Small intestine (tissue), 7 donors: ENCODE data around the gene GPAM. TPM values are rescaled to one million over a fixed set of nuclear protein-coding genes. Genes with fewer than 3 reads are reported as not detected.

ENCODE experiments used
- DNase-seq, 2 donors: peaks; one replicate each; pipeline versions ENCODE4 v3.0.0 to v3.0.0-alpha.2; 2013
- FAIRE-seq: peaks from 2 replicates; lab custom pipeline; 2012; peaks lifted over from hg19 to GRCh38; lab: Jason Lieb, UNC
- H3K27ac ChIP-seq, 3 donors: one replicate each; pipeline ENCODE4 v1.5.1; 2013; ENCODE audit warnings: low read length in 2 of 3, mild to moderate bottlenecking in 2 of 3, control low read depth in 1 of 3, inconsistent platforms in 1 of 3, low read depth in 1 of 3, moderate library complexity in 1 of 3
- H3K27me3 ChIP-seq, 3 donors: one replicate each; pipeline ENCODE4 v1.6.1; 2013; ENCODE audit warnings: low read length in 3 of 3, inconsistent platforms in 1 of 3; ENCODE audit not compliant: control insufficient read depth in 3 of 3, insufficient read depth in 3 of 3
- H3K36me3 ChIP-seq, 3 donors: one replicate each; pipeline ENCODE4 v1.6.1; 2013; ENCODE audit warnings: low read length in 3 of 3, inconsistent platforms in 1 of 3, low read depth in 1 of 3, mild to moderate bottlenecking in 1 of 3, moderate library complexity in 1 of 3; ENCODE audit not compliant: control insufficient read depth in 3 of 3, insufficient read depth in 2 of 3
- H3K4me1 ChIP-seq, 3 donors: one replicate each; pipeline ENCODE4 v1.6.1; 2013; ENCODE audit warnings: low read length in 2 of 3, inconsistent platforms in 1 of 3, low read depth in 1 of 3, mild to moderate bottlenecking in 1 of 3, moderate library complexity in 1 of 3; ENCODE audit not compliant: control insufficient read depth in 3 of 3, insufficient read depth in 2 of 3
- H3K4me3 ChIP-seq, 3 donors: one replicate each; pipeline ENCODE4 v1.5.1; 2013; ENCODE audit warnings: low read length in 3 of 3, control low read depth in 1 of 3, inconsistent platforms in 1 of 3, low read depth in 1 of 3, mild to moderate bottlenecking in 1 of 3, moderate library complexity in 1 of 3
- H3K9me3 ChIP-seq, 2 donors: one replicate each; pipeline ENCODE4 v1.6.1; 2013; ENCODE audit warnings: low read depth in 1 of 2, low read length in 1 of 2; ENCODE audit not compliant: control insufficient read depth in 2 of 2, insufficient read depth in 1 of 2
- WGBS, 3 donors: extraction: QIAGEN DNeasy Blood & Tissue Kit; methylation state at CpG; one replicate each; pipeline ENCODE4 v1.1.7; 2013; 5-methylcytosine and 5-hydroxymethylcytosine counted together
- polyA plus RNA-seq, 4 donors: library from polyadenylated mRNA; stranded (reverse) in 3 of 4; unstranded in 1 of 4; fragments of 200-250 nt in 3 of 4; fragments of 120-200 nt in 1 of 4; gene quantifications; one replicate each; pipeline versions ENCODE4 v1.2.1 to v1.2.3, GENCODE V29; 2013
- donor health status: healthy with polysubstance abuse.
- donor health status: control.
- donor health status: control.
- donor health status: Bipolar disorder and iron deficiency.
- donor health status: healthy.

The GPAM gene
- polyA plus RNA-seq, 4 donors = 1.1 to 24.6 (median 11.7) TPM

GRCh38 chr10:112132435-112132834, 51.1 kb downstream of the GPAM start:
- FAIRE-seq = no peak
- Histone ChIP-seq H3K27me3 (no peaks in the 10 kb centered on the region), H3K4me1 (no peaks in the 10 kb centered on the region), H3K4me3 (no peak overlapping the region), H3K36me3 (no peaks in the 10 kb centered on the region), H3K9me3 (no peaks in the 10 kb centered on the region), H3K27ac (no peak overlapping the region)
- no peak for DNase-seq
- WGBS, 3 donors = 73 to 83% (median 77%) methylated on average over 4 of the region's 4 CpGs

DNA sequence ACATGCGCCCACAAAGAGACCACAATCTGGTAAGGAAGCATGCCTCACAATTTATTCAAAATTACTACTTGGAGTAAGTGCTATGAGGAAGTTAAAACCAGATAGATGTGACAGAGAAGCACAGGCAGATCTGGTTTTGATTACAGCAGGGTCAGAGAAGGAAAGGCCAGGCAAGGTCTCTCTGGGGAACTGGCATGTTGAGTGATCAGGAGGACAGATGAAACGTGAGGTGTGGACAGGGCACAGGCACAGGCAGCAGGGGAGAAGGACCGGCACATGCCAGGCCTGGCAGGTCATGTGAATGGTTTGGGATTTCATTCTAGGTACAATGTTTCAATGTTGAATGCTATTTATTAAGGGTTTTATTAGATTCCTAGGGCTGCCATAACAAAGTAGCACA, 51.6 kb downstream of the GPAM start:
- 75 to 86% (median 84%) methylated on average over 3 of the region's 3 CpGs for WGBS, 3 donors
- no peak overlapping the region for H3K4me3 ChIP-seq
- no peaks in the 10 kb centered on the region for H3K4me1 ChIP-seq
- FAIRE-seq (no peak), DNase-seq (no peak)
- no peaks in the 10 kb centered on the region for H3K27me3 ChIP-seq
- H3K9me3 ChIP-seq = no peaks in the 10 kb centered on the region
- H3K27ac ChIP-seq = no peak overlapping the region
- no peaks in the 10 kb centered on the region for H3K36me3 ChIP-seq

DNA sequence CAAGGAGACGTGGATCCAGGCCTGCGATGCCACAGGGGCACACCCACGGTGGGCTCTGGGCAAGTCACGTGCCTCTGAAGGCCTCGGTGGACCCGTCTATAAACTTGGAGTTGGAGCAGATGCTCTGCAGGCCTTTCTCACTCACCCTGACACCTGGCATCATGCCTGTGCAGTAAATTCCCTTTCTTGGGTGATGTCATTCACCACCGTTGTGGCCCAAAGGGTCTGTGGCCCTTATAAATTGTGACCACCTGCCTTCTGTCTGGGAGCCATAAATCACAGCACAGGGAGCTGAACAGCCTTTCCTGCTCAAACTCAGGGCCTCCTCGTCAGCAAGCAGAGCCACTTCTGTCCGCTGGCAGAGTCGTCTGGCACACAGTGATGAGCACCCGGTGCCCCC, 52.2 kb downstream of the GPAM start:
- DNase-seq = no peak
- H3K4me1 ChIP-seq = no peaks in the 10 kb centered on the region
- no peaks in the 10 kb centered on the region for H3K27me3 ChIP-seq
- no peaks in the 10 kb centered on the region for H3K9me3 ChIP-seq
- no peaks in the 10 kb centered on the region for H3K36me3 ChIP-seq
- WGBS, 3 donors = 62 to 71% (median 65%) methylated on average over 11 of the region's 11 CpGs
- no peak for FAIRE-seq
- H3K4me3 ChIP-seq = no peak overlapping the region
- H3K27ac ChIP-seq = no peak overlapping the region

- no peak for FAIRE-seq
- Histone ChIP-seq H3K36me3 (no peaks in the 10 kb centered on the region), H3K4me3 (no peak overlapping the region), H3K4me1 (no peaks in the 10 kb centered on the region), H3K27ac (no peak overlapping the region), H3K9me3 (no peaks in the 10 kb centered on the region), H3K27me3 (no peaks in the 10 kb centered on the region)
- no peak for DNase-seq
- 89 to 93% (median 92%) methylated on average over 5 of the region's 5 CpGs for WGBS, 3 donors
Measured at GRCh38 chr10:112126901-112127300, 56.7 kb downstream of the GPAM start.

- no peaks in the 10 kb centered on the region for H3K36me3 ChIP-seq
- no peak for FAIRE-seq
- DNase-seq = no peak
- no peaks in the 10 kb centered on the region for H3K27me3 ChIP-seq
- 60 to 82% (median 70%) methylated on average over 5 of the region's 5 CpGs for WGBS, 3 donors
- H3K9me3 ChIP-seq = no peaks in the 10 kb centered on the region
- H3K4me3 ChIP-seq = no peak overlapping the region
- H3K27ac ChIP-seq = no peak overlapping the region
- H3K4me1 ChIP-seq = no peaks in the 10 kb centered on the region
Measured at GRCh38 chr10:112126172-112126571, 57.4 kb downstream of the GPAM start.

DNA sequence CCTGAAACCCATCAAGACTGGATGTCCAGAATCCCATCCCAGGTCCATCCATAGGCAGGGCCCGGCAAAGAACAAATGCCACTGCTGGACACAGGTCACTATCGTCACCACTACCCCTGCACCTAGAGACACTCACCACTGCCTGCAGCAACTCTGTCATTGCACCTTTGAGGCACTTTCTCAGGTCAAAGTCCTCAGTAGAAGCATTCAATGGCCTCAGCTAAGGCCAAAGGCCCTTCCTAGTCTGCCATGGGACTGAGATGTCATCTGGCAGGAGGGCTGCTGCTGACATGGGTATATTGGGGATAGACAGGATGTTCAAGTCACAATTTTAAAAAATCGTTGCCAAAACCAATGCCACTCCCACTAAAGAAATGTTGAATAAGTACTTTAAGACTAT, 58.7 kb downstream of the GPAM start:
- FAIRE-seq = no peak
- H3K27ac ChIP-seq = peak overlapping the region in 1 of 3 donors; percentile 36

GRCh38 chr10:112122827-112123226, 60.7 kb downstream of the GPAM start:
- 67 to 75% (median 67%) methylated on average over 4 of the region's 4 CpGs for WGBS, 3 donors
- H3K4me3 ChIP-seq = no peak overlapping the region
- H3K9me3 ChIP-seq = no peaks in the 10 kb centered on the region
- no peaks in the 10 kb centered on the region for H3K27me3 ChIP-seq
- no peaks in the 10 kb centered on the region for H3K4me1 ChIP-seq
- no peak for FAIRE-seq
- no peaks in the 10 kb centered on the region for H3K36me3 ChIP-seq
- no peak for DNase-seq
- H3K27ac ChIP-seq = no peak overlapping the region

More for the DNA sequence above, 58.7 kb downstream of the GPAM start:
- DNase-seq = peak; percentile 57 to 74
- no peaks in the 10 kb centered on the region for H3K9me3 ChIP-seq
- WGBS, 3 donors = 57 to 82% (median 72%) methylated on average over 3 of the region's 3 CpGs
- H3K4me1 ChIP-seq = no peaks in the 10 kb centered on the region
- no peaks in the 10 kb centered on the region for H3K36me3 ChIP-seq
- H3K27me3 ChIP-seq = no peaks in the 10 kb centered on the region
- H3K4me3 ChIP-seq = no peak overlapping the region

GRCh38 chr10:112120491-112120890, 63.1 kb downstream of the GPAM start:
- FAIRE-seq = no peak
- DNase-seq = no peak
- Histone ChIP-seq H3K27me3 (no peaks in the 10 kb centered on the region), H3K27ac (no peak overlapping the region), H3K9me3 (no peaks in the 10 kb centered on the region), H3K4me1 (no peaks in the 10 kb centered on the region), H3K4me3 (no peak overlapping the region), H3K36me3 (no peaks in the 10 kb centered on the region)
- 67 to 83% (median 74%) methylated on average over 4 of the region's 4 CpGs for WGBS, 3 donors

DNA sequence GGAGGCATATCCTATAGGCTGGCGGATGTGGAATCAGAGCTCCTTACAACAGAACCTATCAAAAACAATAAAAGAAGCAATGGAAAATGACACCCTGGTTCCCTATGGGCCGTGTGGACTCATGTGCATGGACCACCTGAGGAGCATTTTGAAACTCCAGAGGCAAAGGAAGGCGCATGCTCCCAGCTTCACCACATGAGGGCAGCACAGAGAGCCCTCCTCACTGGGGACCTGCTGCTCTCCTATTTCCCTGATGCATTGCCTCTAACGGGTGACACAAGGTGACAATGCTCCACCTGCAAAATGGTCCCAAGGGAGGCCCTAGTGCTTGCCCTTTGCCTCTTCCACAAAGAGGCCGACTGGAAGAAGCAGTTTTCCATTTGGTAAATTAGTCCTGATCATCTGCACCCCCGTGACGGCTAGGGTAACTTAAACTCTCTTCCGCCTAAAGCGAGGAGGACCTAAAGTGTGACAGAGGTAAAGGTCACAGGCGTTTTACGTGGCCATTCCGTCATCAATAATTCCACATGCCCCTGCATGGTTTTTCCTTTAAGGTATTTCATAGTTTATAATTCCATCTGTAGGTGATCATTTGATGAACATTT, 67.7 kb downstream of the GPAM start:
- FAIRE-seq (no peak), DNase-seq (peak; percentile 44 to 54)
- Histone ChIP-seq H3K27me3 (no peaks in the 10 kb centered on the region), H3K4me3 (no peak overlapping the region), H3K4me1 (no peaks in the 10 kb centered on the region), H3K36me3 (no peaks in the 10 kb centered on the region), H3K9me3 (no peaks in the 10 kb centered on the region), H3K27ac (no peak overlapping the region)
- 51 to 61% (median 58%) methylated on average over 12 of the region's 12 CpGs for WGBS, 3 donors
